Keratinocyte (primary cell): ENCODE measurements around the gene RAI1. TPM values are rescaled to one million over a fixed set of nuclear protein-coding genes. Genes with fewer than 3 reads are reported as not detected.

ENCODE experiments used
- DNase-seq: peaks from one replicate; pipeline ENCODE4 v3.0.0-alpha.2; 2011; ENCODE audit warnings: low read depth, missing footprints, low spot score
- FAIRE-seq: peaks from 2 replicates; lab custom pipeline; 2011; peaks lifted over from hg19 to GRCh38; lab: Jason Lieb, UNC
- H2AFZ ChIP-seq: 2 replicates; pipeline ENCODE4 v1.6.0; 2012; ENCODE audit warnings: low read length, control low read depth, inconsistent platforms; ENCODE audit not compliant: control insufficient read depth
- H3K27ac ChIP-seq: 2 replicates; pipeline ENCODE4 v1.5.1; 2011; ENCODE audit warnings: low read length; ENCODE audit not compliant: control insufficient read depth, insufficient read depth
- H3K27me3 ChIP-seq: 3 replicates; pipeline ENCODE4 v1.6.0; 2011; ENCODE audit warnings: low read length; ENCODE audit not compliant: control insufficient read depth, insufficient read depth; ENCODE audit errors: extremely low read depth
- H3K36me3 ChIP-seq, 2 experiments: 2 replicates in 1 of 2; 3 replicates in 1 of 2; pipeline ENCODE4 v1.5.1; 2011; ENCODE audit warnings: low read length in 2 of 2, mild to moderate bottlenecking in 1 of 2; ENCODE audit not compliant: control insufficient read depth in 2 of 2, insufficient read depth in 2 of 2; ENCODE audit errors: extremely low read depth in 1 of 2
- H3K4me1 ChIP-seq: 3 replicates; pipeline ENCODE4 v1.5.1; 2011; ENCODE audit warnings: low read length; ENCODE audit not compliant: control insufficient read depth, insufficient read depth; ENCODE audit errors: extremely low read depth
- H3K4me2 ChIP-seq: 3 replicates; pipeline ENCODE4 v1.6.0; 2011; ENCODE audit warnings: low read depth, low read length; ENCODE audit not compliant: control insufficient read depth, insufficient read depth; ENCODE audit errors: extremely low read depth
- H3K4me3 ChIP-seq, 3 experiments: fragments of 200-600 bp in 1 of 3; sonication (generic) in 1 of 3; 2 replicates in 2 of 3; 3 replicates in 1 of 3; pipeline ENCODE4 v1.5.1; 2011 to 2016; ENCODE audit warnings: low read length in 3 of 3, mild to moderate bottlenecking in 3 of 3, control low read depth in 2 of 3, inconsistent platforms in 1 of 3, low read depth in 1 of 3, mixed read lengths in 1 of 3, mixed run types in 1 of 3, moderate library complexity in 1 of 3; ENCODE audit not compliant: control insufficient read depth in 2 of 3, insufficient read depth in 2 of 3; ENCODE audit errors: extremely low read depth in 1 of 3
- H3K79me2 ChIP-seq: 2 replicates; pipeline ENCODE4 v1.6.0; 2012; ENCODE audit warnings: low read length; ENCODE audit not compliant: control insufficient read depth, insufficient read depth
- H3K9ac ChIP-seq: 3 replicates; pipeline ENCODE4 v1.6.0; 2011; ENCODE audit warnings: low read length; ENCODE audit not compliant: control insufficient read depth, insufficient read depth; ENCODE audit errors: extremely low read depth
- H3K9me1 ChIP-seq: 3 replicates; pipeline ENCODE4 v1.6.0; 2011; ENCODE audit warnings: low read length; ENCODE audit not compliant: control insufficient read depth, insufficient read depth; ENCODE audit errors: extremely low read depth
- H3K9me3 ChIP-seq: 2 replicates; pipeline ENCODE4 v1.5.1; 2012; ENCODE audit warnings: low read depth, low read length; ENCODE audit not compliant: control insufficient read depth
- H4K20me1 ChIP-seq: 3 replicates; pipeline ENCODE4 v1.6.0; 2011; ENCODE audit warnings: low read length; ENCODE audit not compliant: control insufficient read depth, insufficient read depth; ENCODE audit errors: extremely low read depth
- CTCF ChIP-seq, 3 experiments: IDR thresholded peaks in 1 of 3; conservative IDR thresholded peaks in 1 of 3; optimal IDR thresholded peaks in 1 of 3; 2 replicates in 2 of 3; 3 replicates in 1 of 3; pipeline versions ENCODE3 to v1.5.1; 2011; ENCODE audit warnings: low read length in 3 of 3, mild to moderate bottlenecking in 3 of 3, moderate library complexity in 2 of 3, control low read depth in 1 of 3, inconsistent platforms in 1 of 3; ENCODE audit not compliant: insufficient read depth in 2 of 3; ENCODE audit errors: extremely low read depth in 1 of 3
- EZH2 ChIP-seq: IDR thresholded peaks from one replicate; pipeline ENCODE4 v1.6.1; 2012; ENCODE audit warnings: inconsistent platforms, mild to moderate bottlenecking, low read length, moderate library complexity
- dilution Hi-C: fragments of 300-500 bp; cut with MboI; formaldehyde crosslinking; loops from one replicate; pipeline ENCODE4 v1.7.0; 2020; ENCODE audit warnings: low sequenced_read_pairs; ENCODE audit not compliant: extremely low pct_ligation_motif_present
- polyA plus RNA-seq, 5 experiments: library from polyadenylated mRNA; depleted of rRNA in 3 of 5; stranded (reverse) in 3 of 5; stranded (forward) in 1 of 5; unstranded in 1 of 5; fragments of >200 nt; gene quantifications; 1 replicate in 1 of 5; 2 replicates in 3 of 5; 3 replicates in 1 of 5; pipeline versions ENCODE4 v1.2.1 to v1.2.3, GENCODE V29; 2011 to 2012; ENCODE audit warnings: missing spikeins in 2 of 5, low read depth in 1 of 5, low replicate concordance in 1 of 5

The RAI1 gene
- polyA plus RNA-seq, 1 donor (not counting 4 experiments of a cell fraction or from before 2014, with no cell fraction given) = 2.6 TPM

- dilution Hi-C loops = no loop called here
- no peaks in the 10 kb centered on the region for H3K4me1 ChIP-seq
- H2AFZ ChIP-seq = no peak overlapping the region
- FAIRE-seq = no peak
- H3K9ac ChIP-seq = no peak overlapping the region
- H4K20me1 ChIP-seq = no peaks in the 10 kb centered on the region
- no peak for TF ChIP-seq EZH2
- no peak for TF ChIP-seq CTCF (optimal IDR thresholded peaks at IDR 0.05 in 1 of 3, IDR thresholded peaks at IDR 0.05 in 1 of 3, conservative IDR thresholded peaks at IDR 0.05 in 1 of 3; ENCODE audit: extremely low read depth in 1 of 3, insufficient read depth in 2 of 3, low read length in 3 of 3)
- H3K4me2 ChIP-seq = no peak overlapping the region
- no peaks in the 10 kb centered on the region for H3K9me1 ChIP-seq
- H3K27ac ChIP-seq = no peak overlapping the region
- no peak overlapping the region for H3K4me3 ChIP-seq
- peaks cover 12 to 39% of the 10 kb centered on the region in 2 experiments for H3K36me3 ChIP-seq
- no peaks in the 10 kb centered on the region for H3K27me3 ChIP-seq
- peaks cover 5% of the 10 kb centered on the region for H3K79me2 ChIP-seq
- DNase-seq = no peak
- H3K9me3 ChIP-seq = no peaks in the 10 kb centered on the region
Observed at GRCh38 chr17:17796787-17797061, 115.5 kb downstream of the RAI1 start.

- Histone ChIP-seq H3K27ac (no peak overlapping the region), H3K4me1 (no peaks in the 10 kb centered on the region)
- dilution Hi-C loops = no loop called here
Observed at GRCh38 chr17:17797119-17797809, 116.0 kb downstream of the RAI1 start.

More at GRCh38 chr17:17797119-17797809, 116.0 kb downstream of the RAI1 start:
- no peaks in the 10 kb centered on the region for H4K20me1 ChIP-seq
- H3K9me3 ChIP-seq = no peaks in the 10 kb centered on the region
- no peak overlapping the region for H3K4me2 ChIP-seq
- no peaks in the 10 kb centered on the region for H3K27me3 ChIP-seq
- H3K9me1 ChIP-seq = no peaks in the 10 kb centered on the region
- no peak overlapping the region for H2AFZ ChIP-seq
- DNase-seq (no peak), FAIRE-seq (no peak)
- H3K9ac ChIP-seq = no peak overlapping the region
- no peak for TF ChIP-seq CTCF (optimal IDR thresholded peaks at IDR 0.05 in 1 of 3, IDR thresholded peaks at IDR 0.05 in 1 of 3, conservative IDR thresholded peaks at IDR 0.05 in 1 of 3; ENCODE audit: extremely low read depth in 1 of 3, insufficient read depth in 2 of 3, low read length in 3 of 3)
- no peak for TF ChIP-seq EZH2
- H3K79me2 ChIP-seq = no peaks in the 10 kb centered on the region
- H3K4me3 ChIP-seq = no peak overlapping the region
- H3K36me3 ChIP-seq = peaks cover 13 to 39% of the 10 kb centered on the region in 2 experiments
